HepG2 (cell line): ENCODE results near the gene BCO2. TPM values are rescaled to one million over a fixed set of nuclear protein-coding genes. Genes with fewer than 3 reads are reported as not detected.

ENCODE experiments used
- ATAC-seq: fragments of 200-7000 bp; cut with Tn5 transposase; 3 replicates; pipeline ENCODE4 v1.9.1; 2020; ENCODE audit warnings: mild to moderate bottlenecking, moderate library complexity
- BruUV-seq: library from RNA; stranded (reverse); fragments of 400-500 nt; replicated peaks from 2 replicates; lab custom pipeline; 2021; lab: Mats Ljungman, UMichigan
- CTCF ChIA-PET: fragments of 300-600 bp; formaldehyde crosslinking; extraction: SDS; loops from one replicate; lab custom pipeline; 2021; ENCODE audit warnings: low total read pairs, inconsistent platforms, low intra/inter-chr PET ratio; lab: Yijun Ruan, JAX
- POLR2A ChIA-PET: fragments of 350-600 bp; sonication (Branson Sonifier 250); formaldehyde crosslinking; loops from one replicate; lab custom pipeline; 2020; ENCODE audit warnings: antibody characterized with exemption, inconsistent platforms; lab: Yijun Ruan, JAX
- DNase-seq: peaks from one replicate; pipeline ENCODE4 v3.0.0-alpha.2; 2015; ENCODE audit warnings: low spot score
- FAIRE-seq: peaks from 3 replicates; lab custom pipeline; 2011; peaks lifted over from hg19 to GRCh38; lab: Jason Lieb, UNC
- H2AFZ ChIP-seq: one replicate; pipeline ENCODE4 v1.6.1; 2011; ENCODE audit warnings: low read length, inconsistent platforms
- H3K27ac ChIP-seq: fragments of 300-600 bp; 3 replicates; pipeline ENCODE4 v1.8.0; 2011; ENCODE audit warnings: mixed run types, mild to moderate bottlenecking, mixed read lengths, low read length, inconsistent platforms; ENCODE audit not compliant: insufficient read depth; ENCODE audit errors: extremely low read length
- H3K27me3 ChIP-seq, 2 experiments: fragments of 200-600 bp in 1 of 2; 2 replicates in 1 of 2; 3 replicates in 1 of 2; pipeline versions ENCODE4 v1.6.0 to v1.8.0; 2011; ENCODE audit warnings: low read length in 2 of 2, mild to moderate bottlenecking in 2 of 2, moderate library complexity in 2 of 2, inconsistent platforms in 1 of 2; ENCODE audit not compliant: insufficient read depth in 2 of 2, control insufficient read depth in 1 of 2
- H3K36me3 ChIP-seq, 2 experiments: fragments of 200-600 bp in 1 of 2; replicated peaks in 1 of 2; 2 replicates in 1 of 2; 3 replicates in 1 of 2; pipeline versions ENCODE4 v1.5.1 to v1.8.0; 2011; ENCODE audit warnings: low read length in 2 of 2, inconsistent platforms in 1 of 2; ENCODE audit not compliant: insufficient read depth in 2 of 2, control insufficient read depth in 1 of 2
- H3K4me1 ChIP-seq: 2 replicates; pipeline ENCODE4 v1.5.1; 2012; ENCODE audit warnings: low read length, inconsistent platforms; ENCODE audit not compliant: insufficient read depth
- H3K4me2 ChIP-seq: 2 replicates; pipeline ENCODE4 v1.6.0; 2011; ENCODE audit warnings: low read depth, low read length, inconsistent platforms
- H3K4me3 ChIP-seq, 3 experiments: fragments of 200-600 bp in 1 of 3; sonication (generic), shearing (Covaris generic) in 1 of 3; replicated peaks in 1 of 3; 2 replicates each; pipeline ENCODE4 v1.5.1; 2011 to 2016; ENCODE audit warnings: low read length in 3 of 3, inconsistent platforms in 2 of 3, low read depth in 2 of 3, mild to moderate bottlenecking in 2 of 3, control low read depth in 1 of 3, mixed read lengths in 1 of 3; ENCODE audit not compliant: insufficient read depth in 1 of 3
- H3K79me2 ChIP-seq: one replicate; pipeline ENCODE4 v1.6.1; 2011; ENCODE audit warnings: low read length, inconsistent platforms; ENCODE audit not compliant: insufficient read depth
- H3K9ac ChIP-seq: 2 replicates; pipeline ENCODE4 v1.6.0; 2011; ENCODE audit warnings: mild to moderate bottlenecking, low read depth, low read length, inconsistent platforms; ENCODE audit not compliant: insufficient read depth
- H3K9me3 ChIP-seq: 2 replicates; pipeline ENCODE4 v1.5.1; 2012; ENCODE audit warnings: mild to moderate bottlenecking, low read length
- H4K20me1 ChIP-seq: 2 replicates; pipeline ENCODE4 v1.6.0; 2011; ENCODE audit warnings: inconsistent platforms, mild to moderate bottlenecking, low read length, moderate library complexity; ENCODE audit not compliant: insufficient read depth
- ATAD3A ChIP-seq: sonication (generic); formaldehyde crosslinking; IDR thresholded peaks from 2 replicates; pipeline ENCODE4 v1.4.0; 2020; ENCODE audit warnings: missing genetic modification reagents
- HMGXB4 ChIP-seq, 2 experiments: sonication (generic) in 1 of 2; formaldehyde crosslinking in 1 of 2; IDR thresholded peaks; 2 replicates each; pipeline versions ENCODE4 v1.4.0 to v1.6.1; 2018 to 2020; ENCODE audit warnings: missing genetic modification reagents in 2 of 2, borderline replicate concordance in 1 of 2, low read depth in 1 of 2, mild to moderate bottlenecking in 1 of 2, missing biosample characterization in 1 of 2
- IRF2 ChIP-seq: IDR thresholded peaks from 2 replicates; pipeline ENCODE4 v1.6.1; 2018; ENCODE audit warnings: missing genetic modification reagents, missing compliant biosample characterization
- NFE2L2 ChIP-seq: fragments of 150-350 bp; IDR thresholded peaks from 2 replicates; pipeline ENCODE4 v1.6.1; 2014; ENCODE audit warnings: low read length
- SMAD9 ChIP-seq: sonication (generic); formaldehyde crosslinking; IDR thresholded peaks from 2 replicates; pipeline ENCODE4 v1.5.1; 2020; ENCODE audit warnings: mild to moderate bottlenecking, missing genetic modification reagents
- TFAP4 ChIP-seq: sonication (generic); IDR thresholded peaks from 2 replicates; pipeline ENCODE4 v1.6.1; 2016; ENCODE audit warnings: low read depth, borderline replicate concordance
- ZNF33A ChIP-seq: sonication (generic); formaldehyde crosslinking; IDR thresholded peaks from 2 replicates; pipeline ENCODE4 v1.5.1; 2020; ENCODE audit warnings: missing genetic modification reagents, mild to moderate bottlenecking, moderate library complexity, borderline replicate concordance
- WGBS: methylation state at CpG from one replicate; pipeline ENCODE4 v1.1.6; 2017; ENCODE audit warnings: low lambda C conversion rate; 5-methylcytosine and 5-hydroxymethylcytosine counted together
- in situ Hi-C: cut with HindIII; loops from 2 replicates; pipeline ENCODE4 v1.10.0; 2017; ENCODE audit warnings: low pct_unique_long_range_greater_than_20kb; ENCODE audit not compliant: extremely low pct_ligation_motif_present
- intact Hi-C: fragments of 100-400 bp; cut with micrococcal nuclease; formaldehyde crosslinking; loops from one replicate; pipeline ENCODE4 v1.10.0; 2022; ENCODE audit not compliant: unreplicated experiment
- polyA plus RNA-seq, 8 experiments: library from polyadenylated mRNA; depleted of rRNA in 3 of 8; stranded (reverse) in 7 of 8; unstranded in 1 of 8; fragments of >200 nt; fragmentation: Illumina TruSeq in 4 of 8; extraction: Trizol in 4 of 8; gene quantifications; 2 replicates each; pipeline versions ENCODE4 v1.2.1 to v1.2.3, GENCODE V29; 2011 to 2016; ENCODE audit warnings: low read depth in 4 of 8, missing spikeins in 1 of 8, mixed read lengths in 1 of 8; ENCODE audit not compliant: insufficient read depth in 1 of 8
- total RNA-seq, 5 experiments: library from RNA; depleted of rRNA; stranded (reverse); fragments of >200 nt; fragmentation: Illumina TruSeq; extraction: Trizol; gene quantifications; 2 replicates each; pipeline ENCODE4 v1.2.3, GENCODE V29; 2016; ENCODE audit warnings: low read depth in 1 of 5

Gene BCO2
- total and polyA plus RNA-seq, 2 of the 13 experiments (the other 11 are each of a cell fraction or from before 2014, with no cell fraction given) = 0.38 to 0.58 TPM

GRCh38 chr11:112247201-112247600, 71.9 kb downstream of the BCO2 start:
- Histone ChIP-seq H3K27me3 (no peaks in the 10 kb centered on the region), H3K4me1 (no peaks in the 10 kb centered on the region)
- 76% methylated on average over 4 of the region's 4 CpGs for WGBS
- TF ChIP-seq NFE2L2 (peak; percentile 42; the same call in 1 of the 2 replicates), SMAD9 (no peak), ATAD3A (CRISPR knock-in tag) (no peak), ZNF33A (CRISPR knock-in tag) (no peak), IRF2 (CRISPR knock-in tag) (no peak), HMGXB4 (CRISPR knock-in tag; IDR thresholded peaks at IDR 0.05; ENCODE audit: borderline replicate concordance in 1 of 2, low read depth in 1 of 2) (no peak), TFAP4 (no peak)
- TF ChIP-seq, all 625 proteins: peak for 1
- in situ Hi-C loops (no loop called here), intact Hi-C loops (no loop called here)
- Histone ChIP-seq H2AFZ (no peak overlapping the region), H3K36me3 (no peaks in the 10 kb centered on the region), H3K9me3 (no peaks in the 10 kb centered on the region), H3K4me3 (no peak overlapping the region), H3K9ac (no peak overlapping the region), H3K4me2 (no peak overlapping the region), H3K79me2 (no peaks in the 10 kb centered on the region), H3K27ac (no peak overlapping the region), H4K20me1 (no peaks in the 10 kb centered on the region)
- DNase-seq = no peak
- FAIRE-seq = no peak
- no peak for ATAC-seq
- CTCF ChIA-PET = no interaction called here
- BruUV-seq = no TSS peak
- POLR2A ChIA-PET = no interaction called here
